GM21515 (cell line): Measurements from ENCODE around the gene BAG5.

Experiments
- ATAC-seq: cut with Tn5 transposase; IDR thresholded peaks from one replicate; pipeline ENCODE4 v1.9.1; 2021; ENCODE audit not compliant: unreplicated experiment

BAG5 gene

GRCh38 chr14:103547941-103548462 lies 14.5 kb downstream of the BAG5 start:
- ATAC-seq, result no peak

GRCh38 chr14:103547455-103547940 lies 15.0 kb downstream of the BAG5 start:
- ATAC-seq, result no peak

- ATAC-seq, result no peak
Observed at GRCh38 chr14:103546652-103547454, 15.6 kb downstream of the BAG5 start.

GRCh38 chr14:103545915-103546651 lies 16.4 kb downstream of the BAG5 start:
- ATAC-seq, result no peak

GRCh38 chr14:103545219-103545914 lies 17.1 kb downstream of the BAG5 start:
- no peak for ATAC-seq

GRCh38 chr14:103544388-103545218 lies 17.9 kb downstream of the BAG5 start:
- ATAC-seq, result no peak

GRCh38 chr14:103543721-103544387 lies 18.6 kb downstream of the BAG5 start:
- no peak for ATAC-seq

- ATAC-seq, result no peak
Observed at GRCh38 chr14:103543140-103543539, 19.3 kb downstream of the BAG5 start.

- ATAC-seq, result no peak
Observed at GRCh38 chr14:103542605-103543088, 19.8 kb downstream of the BAG5 start.

GRCh38 chr14:103541709-103542604 lies 20.5 kb downstream of the BAG5 start:
- no peak for ATAC-seq

GRCh38 chr14:103540821-103541708 lies 21.4 kb downstream of the BAG5 start:
- ATAC-seq, result no peak

GRCh38 chr14:103539056-103539825 lies 23.2 kb downstream of the BAG5 start:
- no peak for ATAC-seq

- ATAC-seq, result no peak
Observed at GRCh38 chr14:103538291-103539055, 24.0 kb downstream of the BAG5 start.

GRCh38 chr14:103537175-103537990 lies 25.1 kb downstream of the BAG5 start:
- ATAC-seq, result no peak

- no peak for ATAC-seq
Observed at GRCh38 chr14:103536693-103537092, 25.8 kb downstream of the BAG5 start.
